ENCODE measurements around the gene MTAP.
A peak's percentile ranks its signal among the peaks of the same experiment; 100 is the strongest.

The MTAP gene

DNA sequence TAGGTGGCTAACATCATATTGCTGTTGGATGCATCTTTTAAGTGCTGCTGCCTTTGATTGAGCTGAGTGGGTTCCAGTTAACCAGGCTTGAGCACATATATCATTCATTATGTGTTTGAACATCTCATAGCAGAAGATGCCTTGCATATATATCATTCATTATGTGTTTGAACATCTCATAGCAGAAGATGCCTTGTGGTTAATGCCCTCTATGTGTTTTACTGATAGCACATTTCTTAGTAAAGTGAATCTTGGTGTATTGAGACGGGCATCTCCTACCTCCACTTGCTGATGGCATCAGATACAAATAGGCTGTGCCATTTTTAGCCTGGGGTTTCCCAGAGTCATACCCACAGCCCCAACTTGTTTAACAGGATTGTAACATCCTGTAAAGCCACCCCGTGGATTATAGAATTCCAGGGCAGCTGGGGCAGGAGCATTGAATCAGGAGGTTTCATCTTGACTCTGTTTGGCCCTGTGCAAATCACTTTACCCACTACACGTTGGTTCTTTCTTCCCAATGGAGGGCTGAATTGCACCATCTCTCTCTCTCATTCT, 26.5 kb downstream of the MTAP start:
- DNase-seq (ENCODE audit: low read depth): no peak
- H3K4me3 ChIP-seq (replicated peaks; ENCODE audit: low read depth, low read length): no peak overlapping the region
- TF ChIP-seq, protein P1, sequence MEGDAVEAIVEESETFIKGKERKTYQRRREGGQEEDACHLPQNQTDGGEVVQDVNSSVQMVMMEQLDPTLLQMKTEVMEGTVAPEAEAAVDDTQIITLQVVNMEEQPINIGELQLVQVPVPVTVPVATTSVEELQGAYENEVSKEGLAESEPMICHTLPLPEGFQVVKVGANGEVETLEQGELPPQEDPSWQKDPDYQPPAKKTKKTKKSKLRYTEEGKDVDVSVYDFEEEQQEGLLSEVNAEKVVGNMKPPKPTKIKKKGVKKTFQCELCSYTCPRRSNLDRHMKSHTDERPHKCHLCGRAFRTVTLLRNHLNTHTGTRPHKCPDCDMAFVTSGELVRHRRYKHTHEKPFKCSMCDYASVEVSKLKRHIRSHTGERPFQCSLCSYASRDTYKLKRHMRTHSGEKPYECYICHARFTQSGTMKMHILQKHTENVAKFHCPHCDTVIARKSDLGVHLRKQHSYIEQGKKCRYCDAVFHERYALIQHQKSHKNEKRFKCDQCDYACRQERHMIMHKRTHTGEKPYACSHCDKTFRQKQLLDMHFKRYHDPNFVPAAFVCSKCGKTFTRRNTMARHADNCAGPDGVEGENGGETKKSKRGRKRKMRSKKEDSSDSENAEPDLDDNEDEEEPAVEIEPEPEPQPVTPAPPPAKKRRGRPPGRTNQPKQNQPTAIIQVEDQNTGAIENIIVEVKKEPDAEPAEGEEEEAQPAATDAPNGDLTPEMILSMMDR (IDR thresholded peaks at IDR 0.05; ENCODE audit: low read length, missing control alignments): no peak

DNA sequence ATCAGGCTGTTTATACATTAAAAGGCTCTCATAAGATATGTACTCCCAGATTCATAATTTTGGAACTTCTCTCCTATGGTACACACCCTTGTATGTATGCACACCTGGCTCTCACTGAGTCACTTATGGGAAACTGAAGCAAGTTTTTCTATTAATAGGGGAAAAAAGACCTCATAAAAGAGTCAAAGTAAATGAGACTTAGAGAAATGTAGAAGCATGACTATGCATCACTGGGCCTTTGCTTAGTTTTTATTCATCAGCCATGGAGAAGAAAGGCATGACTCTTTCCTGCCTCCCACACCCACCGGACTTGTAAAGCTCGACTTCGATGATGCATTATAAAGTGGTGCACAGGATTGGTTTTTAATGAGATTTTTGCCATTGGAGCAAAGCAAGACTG, 28.2 kb downstream of the MTAP start:
- no peak overlapping the region for H3K4me3 ChIP-seq (replicated peaks; ENCODE audit: low read depth, low read length)
- TF ChIP-seq, protein P1 (IDR thresholded peaks at IDR 0.05; ENCODE audit: low read length, missing control alignments): no peak
- DNase-seq (ENCODE audit: low read depth): no peak

DNA sequence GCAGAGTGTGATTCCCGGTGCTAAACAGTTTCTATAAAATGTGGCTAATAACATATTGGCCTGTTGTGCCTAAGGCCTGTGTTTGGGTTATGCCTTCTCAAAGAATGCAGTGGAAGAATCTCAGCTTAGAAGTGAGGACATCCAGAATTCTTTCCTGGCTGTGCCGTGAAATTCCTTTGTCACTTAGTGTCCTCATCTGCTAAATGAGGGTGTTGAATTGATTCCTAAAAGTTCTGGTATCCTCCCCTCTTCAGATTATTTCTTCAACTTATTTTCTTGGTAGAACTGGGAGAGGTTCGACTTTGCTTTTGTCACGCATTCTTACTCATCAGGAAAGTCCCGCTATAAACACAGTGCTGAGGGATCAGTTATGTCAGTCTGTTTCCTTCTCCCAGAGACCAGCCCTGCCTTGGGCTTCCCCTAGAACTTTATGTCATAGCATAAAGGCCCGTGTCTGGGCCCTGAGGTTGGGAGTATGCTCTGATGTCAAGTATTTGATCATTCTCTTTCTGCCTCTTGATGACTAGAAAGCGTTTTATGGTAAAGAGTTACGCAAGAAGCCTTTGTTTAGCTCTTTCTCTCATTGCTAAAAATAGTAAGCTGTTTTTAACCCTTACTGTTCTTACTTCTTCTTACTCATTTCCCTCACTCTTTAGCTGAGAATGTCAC, 29.5 kb downstream of the MTAP start:
- DNase-seq (ENCODE audit: low read depth): peak; percentile 90
- no peak overlapping the region for H3K4me3 ChIP-seq (replicated peaks; ENCODE audit: low read depth, low read length)
- TF ChIP-seq, protein P1 (IDR thresholded peaks at IDR 0.05; ENCODE audit: low read length, missing control alignments): no peak

DNA sequence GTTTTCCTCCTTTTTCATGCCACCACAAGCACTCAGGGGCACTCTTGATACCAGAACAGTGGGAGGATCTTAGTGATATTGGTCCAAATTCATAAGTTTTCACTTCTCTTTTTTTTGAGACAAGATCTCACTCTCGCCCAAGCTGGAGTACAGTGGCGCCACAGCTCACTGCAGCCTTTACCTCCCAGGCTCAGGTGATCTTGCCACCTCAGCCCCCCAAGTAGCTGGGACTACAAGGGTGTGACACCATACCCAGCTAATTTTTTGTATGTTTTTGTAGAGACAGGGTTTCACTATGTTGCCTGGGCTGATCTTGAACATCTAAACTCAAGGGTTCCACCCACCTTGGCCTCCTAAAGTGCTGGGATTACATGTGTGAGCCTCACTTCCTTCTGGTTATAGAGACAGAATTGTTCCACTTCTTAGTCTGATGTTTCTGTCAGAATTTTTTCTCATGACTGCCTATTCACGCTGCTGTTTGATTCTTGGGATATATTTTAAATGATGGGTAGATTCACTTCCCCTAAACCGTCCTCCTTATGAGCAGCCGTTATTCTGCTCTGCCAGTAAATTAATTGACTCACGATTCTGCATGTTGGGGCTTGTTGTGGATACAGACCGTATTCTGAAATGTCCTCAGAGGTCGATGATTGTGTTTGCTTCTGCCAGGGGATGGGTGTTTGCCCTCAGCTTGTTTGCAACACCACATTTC, 30.8 kb downstream of the MTAP start:
- TF ChIP-seq, protein P1 (IDR thresholded peaks at IDR 0.05; ENCODE audit: low read length, missing control alignments): no peak
- H3K4me3 ChIP-seq (replicated peaks; ENCODE audit: low read depth, low read length): no peak overlapping the region
- DNase-seq (ENCODE audit: low read depth): no peak

DNA sequence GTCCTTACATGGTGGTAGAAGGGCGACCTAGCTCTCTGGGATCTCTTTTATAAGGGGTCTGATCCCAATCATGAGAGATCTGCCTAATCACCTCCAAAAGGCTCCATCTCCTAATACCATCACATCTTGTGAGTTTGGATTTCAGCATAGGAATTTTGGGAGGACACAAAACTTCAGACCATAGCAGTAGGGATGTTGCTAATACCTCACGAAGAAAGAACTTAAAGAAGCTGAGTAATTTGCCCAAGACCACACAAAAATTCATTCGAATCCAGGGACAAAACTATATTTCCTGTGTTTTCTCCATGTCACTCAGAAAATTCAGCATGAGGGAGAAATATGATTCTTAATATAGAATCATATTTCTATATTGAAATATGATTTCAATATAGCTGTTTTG, 32.7 kb downstream of the MTAP start:
- no peak overlapping the region for H3K4me3 ChIP-seq (replicated peaks; ENCODE audit: low read depth, low read length)
- TF ChIP-seq, protein P1 (IDR thresholded peaks at IDR 0.05; ENCODE audit: low read length, missing control alignments): no peak
- no peak for DNase-seq (ENCODE audit: low read depth)

DNA sequence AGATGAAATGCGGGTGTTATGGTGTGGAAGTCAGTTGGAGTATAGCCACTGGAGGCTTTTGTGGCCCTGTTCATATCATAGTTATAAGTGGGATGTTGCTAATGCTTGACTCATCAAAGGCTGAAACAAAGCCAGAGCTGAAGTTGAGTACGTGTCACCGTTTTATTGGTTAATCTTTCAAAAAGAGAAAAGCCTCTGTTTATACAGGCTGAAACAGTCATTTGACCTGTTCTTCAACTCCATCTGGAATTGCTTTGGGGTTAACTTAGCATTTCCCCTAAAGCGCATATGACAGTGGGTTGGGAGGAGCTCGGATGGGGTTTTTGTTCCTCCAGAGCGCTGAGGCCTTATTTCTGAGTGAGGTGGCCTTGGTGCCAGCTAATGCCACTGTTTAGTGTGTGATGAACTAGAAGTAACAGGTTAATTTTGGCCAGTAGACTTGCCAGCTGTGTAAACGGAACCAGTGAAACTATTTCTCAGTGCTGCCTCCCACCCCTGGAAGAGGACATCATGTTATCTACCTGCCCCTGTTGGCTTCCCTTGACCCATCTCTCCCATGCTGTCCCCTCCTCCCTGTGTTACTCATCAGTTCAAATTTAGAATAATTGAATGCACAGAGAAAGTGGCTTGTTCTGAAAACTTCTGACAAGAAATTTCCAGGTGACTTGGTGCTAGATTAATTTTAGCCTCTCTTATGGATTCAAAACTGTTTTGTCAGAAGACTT, 34.2 kb downstream of the MTAP start:
- no peak overlapping the region for H3K4me3 ChIP-seq (replicated peaks; ENCODE audit: low read depth, low read length)
- DNase-seq (ENCODE audit: low read depth): peak; percentile 97
- TF ChIP-seq, protein P1 (IDR thresholded peaks at IDR 0.05; ENCODE audit: low read length, missing control alignments): no peak

Data from fibroblast of pulmonary artery (primary cell).